GM18951 (cell line): ENCODE data around the gene LETM1.

Experiments used
- POLR2A ChIP-seq: IDR thresholded peaks from 4 replicates; pipeline ENCODE4 v1.6.1; 2011; ENCODE audit warnings: mild to moderate bottlenecking; ENCODE audit not compliant: insufficient read length, insufficient read depth; ENCODE audit errors: extremely low read depth
- in situ Hi-C: fragments of 300-500 bp; cut with MboI; formaldehyde crosslinking; loops from one replicate; pipeline ENCODE4 v1.12.0; 2022; ENCODE audit warnings: low sequenced_read_pairs, mixed read lengths, inconsistent platforms; ENCODE audit not compliant: unreplicated experiment

The LETM1 gene

GRCh38 chr4:1763070-1763549 is 92.8 kb downstream of the LETM1 start:
- in situ Hi-C loops: no loop called here
- TF ChIP-seq POLR2A: no peak

DNA sequence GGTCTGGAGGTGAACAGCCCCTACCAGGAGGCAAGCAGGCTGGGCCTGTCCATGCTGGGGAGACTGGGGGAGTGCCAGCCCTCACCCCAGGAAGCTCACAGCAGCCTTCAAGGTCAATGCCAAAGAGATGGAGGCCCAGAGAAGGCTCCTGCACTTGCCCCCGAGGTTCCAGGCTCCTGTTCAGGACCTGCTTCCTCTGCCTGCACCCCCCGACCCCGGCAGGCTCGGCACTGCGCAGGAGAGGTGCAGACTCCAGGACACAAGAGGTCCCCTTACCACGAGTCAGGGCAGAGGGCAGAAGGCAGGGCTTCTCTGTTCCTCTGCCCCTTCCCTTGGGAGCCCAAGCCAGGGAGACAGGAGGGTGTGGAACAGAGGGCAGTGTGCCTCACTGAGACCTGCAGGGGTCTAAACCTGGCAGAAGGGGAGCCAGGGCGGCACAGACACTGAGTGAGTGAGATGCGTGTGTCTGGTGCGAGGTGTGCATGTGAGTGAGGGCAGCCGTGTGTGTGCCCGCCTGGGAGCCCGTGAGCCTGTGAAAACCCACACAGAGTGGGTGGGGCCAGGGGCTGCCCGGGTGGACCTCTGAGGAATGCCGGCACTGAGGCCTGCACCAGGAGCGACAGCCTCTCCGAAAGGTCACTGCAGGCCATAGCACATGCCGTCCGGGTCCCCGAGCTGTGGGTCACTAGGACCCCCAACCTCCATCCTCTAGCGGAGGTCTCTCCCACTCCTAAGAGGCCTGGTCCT is 93.5 kb downstream of the LETM1 start:
- no peak for TF ChIP-seq POLR2A
- in situ Hi-C loops: no loop called here
